HEK293 (cell line): ENCODE results near the gene EDA.

Experiments used
- CTCF ChIA-PET: fragments of 350-600 bp; formaldehyde crosslinking; extraction: SDS; loops from one replicate; lab custom pipeline; 2021; ENCODE audit warnings: antibody characterized with exemption; lab: Yijun Ruan, JAX
- POLR2A ChIA-PET: fragments of 300-600 bp; formaldehyde crosslinking; extraction: SDS; loops from one replicate; lab custom pipeline; 2020; ENCODE audit warnings: antibody characterized with exemption, inconsistent platforms; lab: Yijun Ruan, JAX
- H3K27ac ChIP-seq: fragments of 200-500 bp; sonication (Bioruptor generic); 2 replicates; pipeline ENCODE4 v1.5.1; 2014; ENCODE audit warnings: low read depth, low read length, control low read depth, inconsistent platforms; ENCODE audit errors: extremely low read depth
- H3K36me3 ChIP-seq, 2 experiments: fragments of 200-500 bp in 1 of 2; sonication (Bioruptor generic) in 1 of 2; 1 replicate in 1 of 2; 2 replicates in 1 of 2; pipeline ENCODE4 v1.5.1; 2014 to 2017; ENCODE audit warnings: inconsistent platforms in 2 of 2, low read length in 2 of 2; ENCODE audit not compliant: control insufficient read depth in 2 of 2, insufficient read depth in 1 of 2
- H3K4me1 ChIP-seq: fragments of 200-500 bp; sonication (Bioruptor generic); 2 replicates; pipeline ENCODE4 v1.5.1; 2014; ENCODE audit warnings: mild to moderate bottlenecking, low read length, inconsistent platforms; ENCODE audit not compliant: control insufficient read depth, insufficient read depth
- H3K4me3 ChIP-seq: 2 replicates; pipeline ENCODE4 v1.5.1; 2011; ENCODE audit warnings: low read depth, mild to moderate bottlenecking, control low read depth, low read length, moderate library complexity
- H3K9me3 ChIP-seq: fragments of 200-500 bp; sonication (Bioruptor generic); 2 replicates; pipeline ENCODE4 v1.5.1; 2014; ENCODE audit warnings: low read depth, low read length, inconsistent platforms; ENCODE audit not compliant: control insufficient read depth, insufficient read depth
- EGR2 ChIP-seq: fragments of 450-650 bp; formaldehyde crosslinking; IDR thresholded peaks from 2 replicates; pipeline ENCODE4 v1.5.1; 2016; ENCODE audit warnings: low read depth, missing biosample characterization, missing genetic modification characterization
- GLIS1 ChIP-seq: fragments of 450-650 bp; formaldehyde crosslinking; IDR thresholded peaks from 2 replicates; pipeline ENCODE4 v1.5.1; 2016; ENCODE audit warnings: missing biosample characterization, missing genetic modification characterization
- MEIS1 ChIP-seq: sonication (generic); formaldehyde crosslinking; IDR thresholded peaks from 2 replicates; pipeline ENCODE4 v1.8.1; 2022; ENCODE audit warnings: missing genetic modification reagents, mild to moderate bottlenecking, borderline replicate concordance
- SP3 ChIP-seq: fragments of 450-650 bp; formaldehyde crosslinking; IDR thresholded peaks from 2 replicates; pipeline ENCODE4 v1.5.1; 2016; ENCODE audit warnings: missing biosample characterization, missing genetic modification characterization
- ZBTB17 ChIP-seq: fragments of 450-650 bp; formaldehyde crosslinking; IDR thresholded peaks from 2 replicates; pipeline ENCODE4 v1.5.1; 2016; ENCODE audit warnings: missing biosample characterization, missing genetic modification characterization
- ZBTB20 ChIP-seq: fragments of 450-650 bp; formaldehyde crosslinking; IDR thresholded peaks from 2 replicates; pipeline ENCODE4 v1.5.1; 2016; ENCODE audit warnings: missing biosample characterization, missing genetic modification characterization
- ZBTB8A ChIP-seq: fragments of 450-650 bp; formaldehyde crosslinking; IDR thresholded peaks from 2 replicates; pipeline ENCODE4 v1.5.1; 2016; ENCODE audit warnings: missing biosample characterization, missing genetic modification characterization
- ZIC2 ChIP-seq: fragments of 450-650 bp; formaldehyde crosslinking; IDR thresholded peaks from 2 replicates; pipeline ENCODE4 v1.5.1; 2016; ENCODE audit warnings: missing biosample characterization, missing genetic modification characterization
- ZNF121 ChIP-seq: fragments of 450-650 bp; formaldehyde crosslinking; IDR thresholded peaks from 2 replicates; pipeline ENCODE4 v1.5.1; 2016; ENCODE audit warnings: missing biosample characterization, missing genetic modification characterization
- ZNF146 ChIP-seq: fragments of 450-650 bp; formaldehyde crosslinking; IDR thresholded peaks from 2 replicates; pipeline ENCODE4 v1.5.1; 2016; ENCODE audit warnings: missing biosample characterization, missing genetic modification characterization
- ZNF174 ChIP-seq: fragments of 450-650 bp; formaldehyde crosslinking; IDR thresholded peaks from 2 replicates; pipeline ENCODE4 v1.5.0; 2017; ENCODE audit warnings: missing biosample characterization, mild to moderate bottlenecking, missing genetic modification characterization
- ZNF175 ChIP-seq: fragments of 450-650 bp; formaldehyde crosslinking; IDR thresholded peaks from 2 replicates; pipeline ENCODE4 v1.5.1; 2016; ENCODE audit warnings: missing biosample characterization, missing genetic modification characterization
- ZNF184 ChIP-seq: fragments of 450-650 bp; IDR thresholded peaks from 2 replicates; pipeline ENCODE4 v1.5.1; 2018; ENCODE audit warnings: missing biosample characterization, mild to moderate bottlenecking, missing genetic modification characterization
- ZNF202 ChIP-seq: fragments of 450-650 bp; formaldehyde crosslinking; IDR thresholded peaks from 2 replicates; pipeline ENCODE4 v1.5.1; 2016; ENCODE audit warnings: missing biosample characterization, missing genetic modification characterization, borderline replicate concordance
- ZNF223 ChIP-seq: fragments of 450-650 bp; formaldehyde crosslinking; IDR thresholded peaks from 2 replicates; pipeline ENCODE4 v1.5.1; 2016; ENCODE audit warnings: missing biosample characterization, missing genetic modification characterization
- ZNF24 ChIP-seq: fragments of 450-650 bp; formaldehyde crosslinking; IDR thresholded peaks from 2 replicates; pipeline ENCODE4 v1.5.1; 2016; ENCODE audit warnings: missing biosample characterization, missing genetic modification characterization
- ZNF248 ChIP-seq: fragments of 450-650 bp; formaldehyde crosslinking; IDR thresholded peaks from 2 replicates; pipeline ENCODE4 v1.5.1; 2017; ENCODE audit warnings: missing biosample characterization, missing genetic modification characterization
- ZNF274 ChIP-seq, 2 experiments: fragments of 200-500 bp in 1 of 2; fragments of 450-650 bp in 1 of 2; sonication (Bioruptor generic) in 1 of 2; formaldehyde crosslinking in 1 of 2; IDR thresholded peaks; 2 replicates each; pipeline versions ENCODE4 v1.5.1 to v1.6.1; 2014 to 2016; ENCODE audit warnings: borderline replicate concordance in 1 of 2, inconsistent platforms in 1 of 2, low read length in 1 of 2, missing biosample characterization in 1 of 2, missing genetic modification characterization in 1 of 2
- ZNF302 ChIP-seq: fragments of 450-650 bp; formaldehyde crosslinking; IDR thresholded peaks from 2 replicates; pipeline ENCODE4 v1.5.1; 2016; ENCODE audit warnings: missing biosample characterization, missing genetic modification characterization, low read depth
- ZNF404 ChIP-seq: fragments of 450-650 bp; formaldehyde crosslinking; IDR thresholded peaks from 2 replicates; pipeline ENCODE4 v1.5.1; 2017; ENCODE audit warnings: missing biosample characterization, missing genetic modification characterization
- ZNF423 ChIP-seq: fragments of 450-650 bp; formaldehyde crosslinking; IDR thresholded peaks from 2 replicates; pipeline ENCODE4 v1.5.1; 2016; ENCODE audit warnings: missing biosample characterization, missing genetic modification characterization
- ZNF426 ChIP-seq: fragments of 450-650 bp; formaldehyde crosslinking; IDR thresholded peaks from 2 replicates; pipeline ENCODE4 v1.5.1; 2017; ENCODE audit warnings: missing biosample characterization, missing genetic modification characterization, mild to moderate bottlenecking, inconsistent platforms, moderate library complexity
- ZNF433 ChIP-seq: fragments of 450-650 bp; formaldehyde crosslinking; IDR thresholded peaks from 2 replicates; pipeline ENCODE4 v1.5.1; 2016; ENCODE audit warnings: missing biosample characterization, missing genetic modification characterization, low read depth
- ZNF529 ChIP-seq: fragments of 450-650 bp; formaldehyde crosslinking; IDR thresholded peaks from 2 replicates; pipeline ENCODE4 v1.5.1; 2017; ENCODE audit warnings: missing genetic modification characterization, missing biosample characterization; ENCODE audit not compliant: insufficient replicate concordance
- ZNF561 ChIP-seq: fragments of 450-650 bp; IDR thresholded peaks from 2 replicates; pipeline ENCODE4 v1.5.1; 2018; ENCODE audit warnings: missing biosample characterization, missing genetic modification characterization, borderline replicate concordance
- ZNF571 ChIP-seq: fragments of 450-650 bp; formaldehyde crosslinking; IDR thresholded peaks from 2 replicates; pipeline ENCODE4 v1.5.0; 2017; ENCODE audit warnings: missing biosample characterization, missing genetic modification characterization
- ZNF624 ChIP-seq: fragments of 450-650 bp; formaldehyde crosslinking; IDR thresholded peaks from 2 replicates; pipeline ENCODE4 v1.5.1; 2017; ENCODE audit warnings: missing biosample characterization, missing genetic modification characterization
- ZNF654 ChIP-seq: fragments of 450-650 bp; formaldehyde crosslinking; IDR thresholded peaks from 2 replicates; pipeline ENCODE4 v1.5.1; 2016; ENCODE audit warnings: low read depth, missing biosample characterization, missing genetic modification characterization
- ZNF76 ChIP-seq: fragments of 450-650 bp; formaldehyde crosslinking; IDR thresholded peaks from 2 replicates; pipeline ENCODE4; 2016; ENCODE audit warnings: low read depth, missing biosample characterization, missing genetic modification characterization, borderline replicate concordance
- ZNF776 ChIP-seq: fragments of 450-650 bp; formaldehyde crosslinking; IDR thresholded peaks from 2 replicates; pipeline ENCODE4 v1.5.0; 2017; ENCODE audit warnings: missing biosample characterization, missing genetic modification characterization, borderline replicate concordance
- ZSCAN16 ChIP-seq: fragments of 450-650 bp; formaldehyde crosslinking; IDR thresholded peaks from 2 replicates; pipeline ENCODE4 v1.5.1; 2016; ENCODE audit warnings: missing biosample characterization, missing genetic modification characterization
- TF ChIP-seq, protein P1 (sequence below): fragments of 450-650 bp; formaldehyde crosslinking; IDR thresholded peaks from 2 replicates; pipeline ENCODE4 v1.5.1; 2016; ENCODE audit warnings: missing biosample characterization, missing genetic modification characterization
- TF ChIP-seq, protein P2 (sequence below): fragments of 450-650 bp; formaldehyde crosslinking; IDR thresholded peaks from 2 replicates; pipeline ENCODE4 v1.5.1; 2017; ENCODE audit warnings: missing biosample characterization, missing genetic modification characterization

Gene EDA

DNA sequence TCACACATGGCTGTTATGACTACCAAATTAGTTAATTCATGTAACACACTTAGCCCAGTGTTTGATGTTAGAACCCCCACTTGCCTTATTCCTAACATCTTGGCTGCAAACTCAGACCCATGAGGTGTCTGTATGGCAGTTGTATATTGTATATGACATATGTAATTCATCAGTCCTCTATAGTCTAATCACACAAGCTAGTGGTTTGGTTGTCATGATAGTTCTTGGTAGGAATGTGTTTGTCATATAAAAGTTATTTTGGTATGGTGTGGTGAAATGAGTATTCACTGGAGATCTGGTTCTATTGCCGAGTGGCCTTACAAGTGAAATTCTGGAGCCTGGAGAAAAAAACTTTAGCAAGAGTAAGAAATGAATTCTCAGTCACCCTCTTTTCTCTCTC, 284.6 kb downstream of the EDA start:
- Histone ChIP-seq H3K36me3 (no peaks in the 10 kb centered on the region), H3K4me1 (no peaks in the 10 kb centered on the region), H3K4me3 (no peak overlapping the region), H3K27ac (no peak overlapping the region), H3K9me3 (no peaks in the 10 kb centered on the region)
- no peak for TF ChIP-seq ZBTB17 (tag by site-specific recombination)
- TF ChIP-seq ZNF571 (tag by site-specific recombination): no peak
- no peak for TF ChIP-seq ZNF202 (tag by site-specific recombination)
- no peak for TF ChIP-seq ZNF175
- TF ChIP-seq ZNF776: no peak
- TF ChIP-seq ZNF248 (tag by site-specific recombination): no peak
- TF ChIP-seq ZNF404 (tag by site-specific recombination): no peak
- TF ChIP-seq ZNF302 (tag by site-specific recombination): no peak
- no peak for TF ChIP-seq ZNF223
- no peak for TF ChIP-seq ZNF274 (IDR thresholded peaks at IDR 0.05; ENCODE audit: low read length)
- TF ChIP-seq ZNF274 (tag by site-specific recombination; IDR thresholded peaks at IDR 0.05; ENCODE audit: borderline replicate concordance): no peak
- no peak for TF ChIP-seq ZBTB20 (tag by site-specific recombination)
- no peak for TF ChIP-seq ZNF423 (tag by site-specific recombination)
- no peak for TF ChIP-seq ZNF624 (tag by site-specific recombination)
- TF ChIP-seq ZNF561 (tag by site-specific recombination): no peak
- TF ChIP-seq EGR2 (tag by site-specific recombination): no peak
- TF ChIP-seq ZNF121: no peak
- no peak for TF ChIP-seq ZNF24 (tag by site-specific recombination)
- TF ChIP-seq SP3 (tag by site-specific recombination): no peak
- ChIA-PET CTCF (no interaction called here), POLR2A (no interaction called here)

DNA sequence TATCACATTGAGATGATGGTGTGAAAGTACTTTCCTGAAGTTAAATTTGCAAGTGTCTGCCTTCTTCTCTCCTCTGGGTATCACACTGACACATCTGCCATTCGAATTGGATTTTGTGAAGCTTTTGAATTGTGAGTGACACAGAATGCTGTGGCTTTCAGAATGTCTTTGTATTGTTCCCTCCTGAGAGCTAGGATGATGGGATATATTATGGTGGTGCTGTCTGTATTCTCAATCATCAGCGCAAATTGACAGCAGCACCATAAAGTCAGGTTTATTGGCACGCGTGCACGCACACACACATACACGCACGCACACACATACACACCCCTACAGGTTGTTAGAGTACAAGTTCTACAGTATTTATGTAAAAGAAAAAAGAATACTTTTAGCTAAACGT, 290.5 kb downstream of the EDA start:
- POLR2A ChIA-PET: no interaction called here
- Histone ChIP-seq H3K4me3 (no peak overlapping the region), H3K27ac (no peak overlapping the region), H3K9me3 (peaks cover 3% of the 10 kb centered on the region), H3K4me1 (no peaks in the 10 kb centered on the region), H3K36me3 (no peaks in the 10 kb centered on the region)
- TF ChIP-seq ZNF529 (no peak), ZSCAN16 (tag by site-specific recombination) (no peak), ZNF654 (tag by site-specific recombination) (no peak), ZIC2 (tag by site-specific recombination) (no peak), ZNF121 (no peak), GLIS1 (tag by site-specific recombination) (no peak), ZNF174 (no peak), ZBTB8A (no peak), ZNF76 (no peak), MEIS1 (CRISPR knock-in tag) (no peak), ZNF433 (tag by site-specific recombination) (no peak), ZNF184 (tag by site-specific recombination) (no peak), ZNF426 (tag by site-specific recombination) (no peak), ZNF146 (tag by site-specific recombination) (no peak)
- TF ChIP-seq, protein P1, sequence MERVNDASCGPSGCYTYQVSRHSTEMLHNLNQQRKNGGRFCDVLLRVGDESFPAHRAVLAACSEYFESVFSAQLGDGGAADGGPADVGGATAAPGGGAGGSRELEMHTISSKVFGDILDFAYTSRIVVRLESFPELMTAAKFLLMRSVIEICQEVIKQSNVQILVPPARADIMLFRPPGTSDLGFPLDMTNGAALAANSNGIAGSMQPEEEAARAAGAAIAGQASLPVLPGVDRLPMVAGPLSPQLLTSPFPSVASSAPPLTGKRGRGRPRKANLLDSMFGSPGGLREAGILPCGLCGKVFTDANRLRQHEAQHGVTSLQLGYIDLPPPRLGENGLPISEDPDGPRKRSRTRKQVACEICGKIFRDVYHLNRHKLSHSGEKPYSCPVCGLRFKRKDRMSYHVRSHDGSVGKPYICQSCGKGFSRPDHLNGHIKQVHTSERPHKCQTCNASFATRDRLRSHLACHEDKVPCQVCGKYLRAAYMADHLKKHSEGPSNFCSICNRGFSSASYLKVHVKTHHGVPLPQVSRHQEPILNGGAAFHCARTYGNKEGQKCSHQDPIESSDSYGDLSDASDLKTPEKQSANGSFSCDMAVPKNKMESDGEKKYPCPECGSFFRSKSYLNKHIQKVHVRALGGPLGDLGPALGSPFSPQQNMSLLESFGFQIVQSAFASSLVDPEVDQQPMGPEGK (tag by site-specific recombination): no peak
- TF ChIP-seq, protein P2, sequence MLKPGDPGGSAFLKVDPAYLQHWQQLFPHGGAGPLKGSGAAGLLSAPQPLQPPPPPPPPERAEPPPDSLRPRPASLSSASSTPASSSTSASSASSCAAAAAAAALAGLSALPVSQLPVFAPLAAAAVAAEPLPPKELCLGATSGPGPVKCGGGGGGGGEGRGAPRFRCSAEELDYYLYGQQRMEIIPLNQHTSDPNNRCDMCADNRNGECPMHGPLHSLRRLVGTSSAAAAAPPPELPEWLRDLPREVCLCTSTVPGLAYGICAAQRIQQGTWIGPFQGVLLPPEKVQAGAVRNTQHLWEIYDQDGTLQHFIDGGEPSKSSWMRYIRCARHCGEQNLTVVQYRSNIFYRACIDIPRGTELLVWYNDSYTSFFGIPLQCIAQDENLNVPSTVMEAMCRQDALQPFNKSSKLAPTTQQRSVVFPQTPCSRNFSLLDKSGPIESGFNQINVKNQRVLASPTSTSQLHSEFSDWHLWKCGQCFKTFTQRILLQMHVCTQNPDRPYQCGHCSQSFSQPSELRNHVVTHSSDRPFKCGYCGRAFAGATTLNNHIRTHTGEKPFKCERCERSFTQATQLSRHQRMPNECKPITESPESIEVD (tag by site-specific recombination): no peak
- CTCF ChIA-PET: no interaction called here
